Fibroblast of lung (primary cell): ENCODE data around the gene CRYBG1. TPM values are rescaled to one million over a fixed set of nuclear protein-coding genes. Genes with fewer than 3 reads are reported as not detected.

Experiments used
- DNase-seq, 2 donors: peaks; one replicate each; pipeline versions ENCODE4 v3.0.0 to v3.0.0-alpha.2; 2010; ENCODE audit warnings: low read depth in 2 of 2
- H2AFZ ChIP-seq: 2 replicates; pipeline ENCODE4 v1.5.1; 2012; ENCODE audit warnings: low read length, control low read depth, inconsistent platforms
- H3K27ac ChIP-seq: 2 replicates; pipeline ENCODE4 v1.5.1; 2011; ENCODE audit warnings: low read length, control low read depth; ENCODE audit not compliant: insufficient read depth
- H3K27me3 ChIP-seq: 2 replicates; pipeline ENCODE4 v1.5.1; 2011; ENCODE audit warnings: mild to moderate bottlenecking, low read length; ENCODE audit not compliant: control insufficient read depth, insufficient read depth
- H3K36me3 ChIP-seq: 2 replicates; pipeline ENCODE4 v1.5.1; 2011; ENCODE audit warnings: low read length; ENCODE audit not compliant: control insufficient read depth, insufficient read depth
- H3K4me1 ChIP-seq: 2 replicates; pipeline ENCODE4 v1.5.1; 2011; ENCODE audit warnings: low read length; ENCODE audit not compliant: control insufficient read depth, insufficient read depth; ENCODE audit errors: extremely low read depth
- H3K4me2 ChIP-seq: 2 replicates; pipeline ENCODE4 v1.5.1; 2011; ENCODE audit warnings: low read length, control low read depth; ENCODE audit not compliant: insufficient read depth; ENCODE audit errors: extremely low read depth
- H3K4me3 ChIP-seq, 4 experiments: fragments of 200-600 bp in 1 of 4; sonication (generic) in 1 of 4; replicated peaks in 1 of 4; 2 replicates each; pipeline ENCODE4 v1.5.1; 2011 to 2016; ENCODE audit warnings: low read length in 4 of 4, low read depth in 3 of 4, mild to moderate bottlenecking in 3 of 4, control low read depth in 2 of 4, inconsistent platforms in 1 of 4, mixed read lengths in 1 of 4; ENCODE audit not compliant: insufficient read depth in 1 of 4; ENCODE audit errors: control extremely low read depth in 1 of 4
- H3K79me2 ChIP-seq: 2 replicates; pipeline ENCODE4 v1.5.1; 2012; ENCODE audit warnings: mild to moderate bottlenecking, low read length, inconsistent platforms; ENCODE audit not compliant: control insufficient read depth, insufficient read depth
- H3K9ac ChIP-seq: 2 replicates; pipeline ENCODE4 v1.5.1; 2011; ENCODE audit warnings: mild to moderate bottlenecking, low read length, control low read depth; ENCODE audit not compliant: insufficient read depth
- H3K9me3 ChIP-seq: 2 replicates; pipeline ENCODE4 v1.5.1; 2012; ENCODE audit warnings: low read depth, low read length; ENCODE audit not compliant: control insufficient read depth, insufficient read depth
- H4K20me1 ChIP-seq: 2 replicates; pipeline ENCODE4 v1.5.1; 2011; ENCODE audit warnings: low read length; ENCODE audit not compliant: control insufficient read depth, insufficient read depth; ENCODE audit errors: extremely low read depth
- CTCF ChIP-seq, 2 donors: IDR thresholded peaks in 1 of 2; conservative IDR thresholded peaks in 1 of 2; 1 replicate in 1 of 2; 2 replicates in 1 of 2; pipeline ENCODE4 v1.5.1; 2011 to 2012; ENCODE audit warnings: low read length in 2 of 2, control low read depth in 1 of 2, inconsistent platforms in 1 of 2, low read depth in 1 of 2, mild to moderate bottlenecking in 1 of 2
- EZH2 ChIP-seq: IDR thresholded peaks from 2 replicates; pipeline ENCODE4 v1.5.1; 2012; ENCODE audit warnings: low read length, control low read depth, mild to moderate bottlenecking; ENCODE audit errors: missing control alignments
- polyA plus RNA-seq, 2 donors: library from polyadenylated mRNA; depleted of rRNA in 1 of 2; stranded (reverse) in 1 of 2; unstranded in 1 of 2; fragments of >200 nt; gene quantifications; 2 replicates each; pipeline ENCODE4 v1.2.1, GENCODE V29; 2011 to 2012; ENCODE audit warnings: missing spikeins in 1 of 2
- total RNA-seq: library from RNA; depleted of rRNA; stranded (reverse); fragments of >200 nt; gene quantifications from 2 replicates; pipeline ENCODE4 v1.2.1, GENCODE V29; 2014

Gene CRYBG1
- total and polyA plus RNA-seq, 2 donors (not counting 1 experiment from before 2014, with no cell fraction given) = 4.3 to 10.1 TPM

DNA sequence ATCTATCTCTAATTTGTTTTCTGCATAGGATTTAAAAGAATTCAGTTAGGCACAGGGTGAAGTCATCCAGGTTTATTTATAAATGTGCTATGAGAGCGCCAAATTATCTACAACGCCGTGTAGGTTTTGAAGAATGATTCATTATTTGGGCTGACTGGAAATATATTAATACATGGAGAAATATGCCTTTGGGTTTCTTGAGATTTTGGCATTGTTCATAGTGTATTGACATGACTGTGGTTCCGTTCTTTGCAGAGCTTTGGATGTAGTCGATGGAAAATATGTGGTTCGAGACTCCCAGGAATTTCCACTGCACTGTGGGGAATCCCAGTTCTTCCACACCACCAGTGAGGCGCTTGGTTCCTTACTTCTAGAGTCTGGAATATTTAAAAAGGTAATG, 90.9 kb downstream of the CRYBG1 start:
- Histone ChIP-seq H3K9me3 (no peaks in the 10 kb centered on the region), H3K4me3 (no peak overlapping the region), H3K9ac (no peak overlapping the region), H3K36me3 (no peaks in the 10 kb centered on the region), H2AFZ (no peak overlapping the region), H3K27ac (no peak overlapping the region), H4K20me1 (no peaks in the 10 kb centered on the region), H3K4me2 (no peak overlapping the region), H3K27me3 (no peaks in the 10 kb centered on the region), H3K79me2 (no peaks in the 10 kb centered on the region), H3K4me1 (no peaks in the 10 kb centered on the region)
- TF ChIP-seq EZH2 = no peak
- no peak for TF ChIP-seq CTCF (conservative IDR thresholded peaks at IDR 0.05 in 1 of 2, IDR thresholded peaks at IDR 0.05 in 1 of 2; ENCODE audit: low read depth in 1 of 2, low read length in 2 of 2)
- DNase-seq = peak in 1 of 2 donors; percentile 91

DNA sequence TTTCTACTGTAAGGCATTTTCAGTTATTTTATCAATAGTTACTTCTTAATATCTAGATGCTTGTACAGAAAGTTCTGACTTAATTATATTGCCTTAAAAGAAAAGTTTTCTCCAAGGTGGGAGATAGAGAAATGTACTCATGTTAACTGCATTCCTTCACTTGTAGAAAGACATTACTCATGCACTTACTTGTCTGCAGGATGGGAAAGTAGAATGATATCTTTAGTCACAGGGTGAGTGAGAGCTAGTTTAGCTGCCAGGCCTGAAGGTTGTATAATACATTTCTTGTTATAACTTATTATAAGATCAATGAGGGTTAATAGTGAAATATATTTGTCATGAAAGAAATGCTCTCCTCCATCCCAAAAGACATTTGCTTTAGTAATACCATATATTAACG, 92.1 kb downstream of the CRYBG1 start:
- H3K4me2 ChIP-seq = no peak overlapping the region
- no peaks in the 10 kb centered on the region for H4K20me1 ChIP-seq
- no peaks in the 10 kb centered on the region for H3K9me3 ChIP-seq
- DNase-seq = peak in 1 of 2 donors; percentile 57
- H3K9ac ChIP-seq = no peak overlapping the region
- TF ChIP-seq CTCF (conservative IDR thresholded peaks at IDR 0.05 in 1 of 2, IDR thresholded peaks at IDR 0.05 in 1 of 2; ENCODE audit: low read depth in 1 of 2, low read length in 2 of 2) (no peak), EZH2 (no peak)
- H3K27me3 ChIP-seq = no peaks in the 10 kb centered on the region
- H3K4me1 ChIP-seq = no peaks in the 10 kb centered on the region
- no peaks in the 10 kb centered on the region for H3K36me3 ChIP-seq
- no peak overlapping the region for H3K4me3 ChIP-seq
- H3K27ac ChIP-seq = no peak overlapping the region
- H3K79me2 ChIP-seq = no peaks in the 10 kb centered on the region
- no peak overlapping the region for H2AFZ ChIP-seq

GRCh38 chr6:106453756-106454367, 93.3 kb downstream of the CRYBG1 start:
- no peaks in the 10 kb centered on the region for H3K79me2 ChIP-seq
- no peak overlapping the region for H3K4me3 ChIP-seq
- no peaks in the 10 kb centered on the region for H3K4me1 ChIP-seq
- H2AFZ ChIP-seq = no peak overlapping the region
- H3K9me3 ChIP-seq = no peaks in the 10 kb centered on the region
- H3K36me3 ChIP-seq = no peaks in the 10 kb centered on the region
- no peaks in the 10 kb centered on the region for H3K27me3 ChIP-seq
- H4K20me1 ChIP-seq = no peaks in the 10 kb centered on the region
- H3K4me2 ChIP-seq = no peak overlapping the region
- TF ChIP-seq EZH2 (no peak), CTCF (conservative IDR thresholded peaks at IDR 0.05 in 1 of 2, IDR thresholded peaks at IDR 0.05 in 1 of 2; ENCODE audit: low read depth in 1 of 2, low read length in 2 of 2) (no peak)
- H3K27ac ChIP-seq = no peak overlapping the region
- H3K9ac ChIP-seq = no peak overlapping the region
- no peak for DNase-seq
